NCI-H226 (cell line): ENCODE measurements around the gene PLEKHF1.
A peak's percentile ranks its signal among the peaks of the same experiment; 100 is the strongest.

Experiments
- DNase-seq: peaks from one replicate; pipeline ENCODE4 v3.0.0-alpha.2; 2015

PLEKHF1 gene

DNA sequence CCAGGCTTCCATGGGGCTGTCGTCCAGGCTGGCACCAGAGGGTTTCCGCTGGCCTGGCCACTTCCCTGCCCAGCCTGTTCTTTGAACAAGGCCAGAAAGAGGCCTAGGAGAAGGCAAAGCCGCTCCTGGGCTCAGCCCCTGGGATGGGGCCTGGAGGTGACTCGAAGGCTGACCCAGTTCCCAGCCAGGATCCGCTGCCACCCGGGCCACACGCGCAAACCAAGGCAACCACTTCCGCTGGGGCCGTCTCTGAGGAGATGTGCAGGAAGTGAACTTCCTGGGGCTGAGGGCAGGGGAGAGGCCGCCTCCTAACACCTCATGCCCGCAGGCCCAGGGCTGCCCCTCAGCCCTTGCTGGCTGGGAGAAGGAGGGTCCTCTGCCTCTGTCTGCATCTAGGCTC is 15.2 kb downstream of the PLEKHF1 start:
- DNase-seq, result no peak

DNA sequence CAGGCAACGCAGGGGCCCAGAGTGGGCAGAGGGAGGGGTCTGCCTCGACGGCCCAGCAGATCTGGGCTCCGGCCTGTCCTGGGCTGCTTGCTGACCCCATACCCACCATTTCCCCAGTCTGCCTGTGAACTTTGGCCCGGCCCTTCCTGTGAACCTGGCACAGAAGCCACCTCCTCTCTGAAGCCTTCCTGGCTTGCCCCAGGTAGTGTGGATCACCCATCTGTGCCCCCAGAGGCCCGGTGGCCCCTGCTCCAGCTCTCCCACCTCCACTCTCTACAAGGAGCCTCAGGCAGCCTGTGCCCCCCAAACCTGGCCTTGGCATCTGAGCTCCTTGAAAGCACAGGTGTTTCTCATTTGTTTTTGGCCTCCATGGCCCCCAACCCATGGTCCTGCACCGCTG is 15.7 kb downstream of the PLEKHF1 start:
- no peak for DNase-seq

DNA sequence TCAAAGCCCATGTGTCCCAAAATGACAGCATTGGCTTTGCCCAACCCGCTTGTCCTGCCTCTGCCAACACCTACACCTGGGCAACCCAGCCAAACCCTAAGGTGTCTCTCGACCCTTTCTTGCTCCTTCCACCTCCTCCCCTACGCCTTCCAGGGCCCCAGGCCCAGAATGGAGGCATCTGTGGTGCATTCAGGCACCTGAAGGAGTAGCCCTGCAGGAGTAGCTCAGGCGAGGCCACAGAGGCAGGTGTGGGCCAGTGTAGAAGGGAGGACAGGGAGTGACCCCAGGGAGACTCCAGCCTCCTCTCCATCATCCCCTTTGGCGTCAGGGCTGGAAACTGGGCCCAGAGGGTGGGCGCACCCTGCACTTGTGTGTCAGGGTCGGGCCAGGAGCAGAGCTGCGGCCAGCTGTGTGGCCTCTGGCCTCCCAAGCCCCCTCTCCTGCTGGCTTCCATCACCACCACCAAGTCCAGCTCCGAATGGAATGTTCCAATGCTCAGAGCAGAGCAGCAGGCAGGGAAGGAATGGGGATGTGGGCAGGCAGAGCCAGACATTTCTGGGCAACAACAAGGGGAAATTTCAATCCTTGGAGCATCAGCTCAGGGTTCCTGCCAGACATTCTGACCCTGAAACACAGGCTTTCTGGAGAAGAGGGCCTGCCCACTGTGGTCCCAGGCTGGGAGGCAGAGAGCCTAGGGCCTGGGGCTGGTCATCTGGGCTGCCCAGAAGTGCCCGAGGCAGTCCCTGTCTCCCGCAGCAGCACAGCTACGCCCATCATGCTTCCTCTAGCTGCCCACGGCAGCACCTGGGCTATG is 16.4 kb downstream of the PLEKHF1 start:
- no peak for DNase-seq

DNA sequence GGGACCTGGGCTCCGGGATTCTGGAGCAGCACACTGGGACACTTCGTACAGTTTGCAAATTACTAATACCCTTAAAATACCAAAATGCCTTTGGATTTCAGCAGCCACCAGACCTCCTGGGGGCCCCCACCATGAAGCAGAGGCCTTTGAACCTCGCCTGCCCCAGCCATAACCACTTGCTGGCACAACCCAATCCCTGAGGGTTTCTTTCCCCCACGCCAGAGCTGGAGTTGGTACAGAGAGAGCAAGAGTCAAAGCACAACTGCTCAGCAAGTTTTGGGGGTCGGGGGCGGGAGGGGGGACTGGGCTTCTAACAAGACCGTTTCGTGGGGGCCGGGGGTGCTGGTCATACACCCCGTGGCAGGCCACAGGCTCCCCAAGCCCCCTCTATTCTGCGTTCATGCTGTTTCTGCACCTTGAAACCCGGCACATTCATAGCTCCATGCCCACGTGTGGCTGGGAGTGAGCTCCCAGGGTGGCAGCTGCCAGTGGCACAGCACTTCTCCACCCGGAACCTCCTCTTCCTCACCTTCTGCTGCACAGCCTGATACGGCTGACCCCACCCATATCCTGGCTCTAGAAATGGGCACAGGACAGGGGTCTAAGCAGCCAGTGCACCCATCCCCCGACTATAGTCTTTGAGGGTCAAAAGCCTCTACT is 17.1 kb downstream of the PLEKHF1 start:
- no peak for DNase-seq

DNA sequence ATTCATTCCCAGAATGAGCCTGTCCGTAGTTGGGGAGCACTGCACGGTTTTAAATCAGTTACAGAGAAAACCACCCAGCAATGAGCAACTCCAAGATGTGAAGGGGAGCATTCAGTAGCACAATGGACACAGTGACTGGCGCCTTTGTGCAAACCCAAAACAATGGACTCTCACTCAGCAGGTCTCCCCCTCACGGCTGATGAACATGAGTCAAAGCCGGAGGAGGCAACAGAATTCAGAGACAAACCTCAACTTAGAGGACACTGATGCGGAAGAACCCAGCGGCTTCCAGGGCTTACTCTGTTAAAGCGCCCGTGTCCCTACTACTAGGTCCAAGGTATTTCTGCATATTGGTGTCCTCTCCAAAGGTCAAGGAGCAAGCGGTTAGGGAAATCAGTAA is 17.7 kb downstream of the PLEKHF1 start:
- peak; percentile 40 for DNase-seq

DNA sequence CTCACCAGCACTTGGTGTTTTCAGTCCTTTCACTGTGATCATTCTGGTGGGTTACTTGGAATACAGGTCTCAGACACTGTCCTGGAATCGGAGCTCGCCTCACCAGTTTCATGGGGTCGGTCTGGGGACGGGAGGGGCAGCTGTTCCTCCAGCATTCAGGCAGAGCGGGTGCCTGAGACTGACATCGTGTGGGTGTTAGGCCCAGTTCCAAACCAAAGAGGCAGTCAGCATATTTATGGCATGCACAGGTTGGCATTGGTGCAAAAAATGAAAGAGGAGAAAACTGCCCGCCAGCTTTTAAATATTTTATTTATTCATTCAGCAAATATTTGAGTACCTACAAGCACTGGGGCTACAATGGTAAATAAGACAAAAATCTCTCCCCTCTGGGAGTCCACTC is 20.1 kb downstream of the PLEKHF1 start:
- no peak for DNase-seq

DNA sequence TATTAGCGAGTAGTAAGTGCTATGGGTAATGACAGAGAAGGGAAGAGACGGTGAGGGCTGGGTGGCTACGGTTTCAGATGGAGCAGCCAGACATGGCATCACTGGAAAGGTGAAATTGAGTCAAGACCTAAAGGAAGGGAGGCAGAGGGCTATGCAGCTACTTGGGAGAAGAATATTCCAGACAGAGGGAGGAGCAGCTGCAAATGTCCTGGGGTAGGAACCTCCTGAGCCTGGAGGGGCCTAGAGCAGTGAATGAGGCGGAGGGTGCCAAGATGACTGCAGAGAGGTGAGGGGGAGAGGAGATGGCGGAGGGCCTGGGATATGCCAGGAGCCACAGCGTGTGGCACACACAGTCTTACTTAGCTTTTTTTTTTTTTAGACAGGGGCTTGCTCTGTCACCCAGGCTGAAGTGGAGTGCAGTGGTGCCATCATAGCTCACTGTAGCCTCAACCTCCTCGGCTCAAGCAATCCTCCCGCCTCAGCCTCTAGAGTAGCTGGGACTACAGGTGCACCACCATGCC is 21.1 kb downstream of the PLEKHF1 start:
- no peak for DNase-seq

DNA sequence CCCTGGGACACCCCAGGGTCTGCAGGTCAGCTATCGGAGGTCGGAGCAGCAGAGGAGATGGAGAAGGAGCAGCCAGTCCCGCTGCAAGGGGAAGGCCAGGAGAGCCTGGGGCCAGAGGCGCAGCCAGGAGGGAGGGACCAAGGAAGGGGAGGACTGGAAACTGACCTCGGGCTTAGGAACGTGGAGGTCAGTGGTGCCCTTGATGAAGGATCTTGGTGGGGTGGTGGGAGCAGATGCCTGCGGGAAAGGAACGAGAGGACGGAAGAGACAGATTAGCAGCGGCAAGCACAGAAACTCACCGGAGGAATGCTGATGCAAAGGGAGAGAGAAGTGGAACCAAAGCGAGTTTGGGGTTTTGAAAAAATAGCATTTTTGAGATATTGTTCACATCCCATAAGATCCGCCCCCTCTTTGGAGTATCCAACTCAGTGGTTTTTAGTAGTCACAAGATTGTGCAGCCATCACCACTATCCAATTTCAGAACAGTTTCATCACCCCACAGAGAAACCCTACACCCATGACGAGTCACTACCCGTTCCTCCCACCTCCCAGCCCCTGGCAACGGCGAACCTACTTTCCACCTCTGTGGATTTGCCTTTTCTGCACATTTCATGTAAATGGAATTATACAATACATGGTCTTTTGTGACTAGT is 22.1 kb downstream of the PLEKHF1 start:
- peak; percentile 94 for DNase-seq

DNA sequence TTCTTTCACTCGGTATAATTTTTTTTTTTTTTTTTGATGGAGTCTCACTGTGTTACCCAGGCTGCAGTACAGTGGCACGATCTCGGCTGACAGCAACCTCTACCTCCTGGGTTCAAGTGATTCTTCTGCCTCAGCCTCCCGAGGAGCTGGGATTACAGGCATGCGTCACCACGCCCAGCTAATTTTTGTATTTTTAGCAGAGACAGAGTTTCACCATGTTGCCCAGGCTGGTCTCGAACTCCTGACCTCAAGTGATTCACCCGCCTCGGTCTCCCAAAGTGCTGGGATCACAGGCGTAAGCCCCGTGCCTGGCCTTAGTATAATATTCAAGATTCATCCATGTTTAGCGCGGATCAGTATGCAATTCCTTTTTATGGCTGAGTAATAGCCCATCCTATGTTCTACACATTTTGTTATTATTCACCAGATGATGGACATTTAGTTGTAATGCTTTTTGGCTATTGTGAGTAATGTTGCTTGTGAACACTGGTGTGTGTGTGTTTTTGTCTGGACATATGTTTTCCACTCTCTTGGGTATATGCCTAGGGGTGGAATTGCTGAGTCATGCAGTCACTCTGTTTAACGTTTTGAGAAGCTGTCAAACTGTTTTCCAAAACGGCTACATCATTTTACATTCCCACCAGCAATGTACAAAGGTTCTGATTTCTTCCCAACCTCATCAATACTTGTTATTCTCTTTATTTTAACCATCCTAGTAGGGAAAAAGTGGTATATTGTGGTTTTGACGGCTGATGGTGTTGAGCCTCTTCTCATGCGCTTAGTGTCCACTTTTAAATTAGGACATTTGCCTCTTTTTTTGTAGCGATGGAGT is 22.9 kb downstream of the PLEKHF1 start:
- no peak for DNase-seq

DNA sequence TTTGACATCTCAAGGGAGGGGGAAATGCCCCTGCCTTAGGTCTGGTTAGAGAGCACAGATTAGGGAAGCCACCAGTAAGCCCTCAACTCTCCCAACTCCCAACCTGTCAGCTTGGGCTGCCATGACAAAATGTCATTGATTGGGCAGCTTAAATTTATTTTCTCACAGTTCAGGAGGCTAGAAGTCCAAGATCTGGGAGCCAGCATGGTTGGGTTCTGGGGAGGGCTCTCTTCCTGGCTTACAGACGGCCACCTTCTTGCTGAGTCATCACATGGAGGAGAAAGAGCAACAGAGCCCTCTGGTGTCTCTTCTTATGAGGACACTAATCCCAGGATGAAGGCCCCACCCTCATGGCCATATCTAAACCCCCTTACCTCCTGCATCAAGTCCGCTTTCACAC is 25.6 kb downstream of the PLEKHF1 start:
- DNase-seq, result no peak

DNA sequence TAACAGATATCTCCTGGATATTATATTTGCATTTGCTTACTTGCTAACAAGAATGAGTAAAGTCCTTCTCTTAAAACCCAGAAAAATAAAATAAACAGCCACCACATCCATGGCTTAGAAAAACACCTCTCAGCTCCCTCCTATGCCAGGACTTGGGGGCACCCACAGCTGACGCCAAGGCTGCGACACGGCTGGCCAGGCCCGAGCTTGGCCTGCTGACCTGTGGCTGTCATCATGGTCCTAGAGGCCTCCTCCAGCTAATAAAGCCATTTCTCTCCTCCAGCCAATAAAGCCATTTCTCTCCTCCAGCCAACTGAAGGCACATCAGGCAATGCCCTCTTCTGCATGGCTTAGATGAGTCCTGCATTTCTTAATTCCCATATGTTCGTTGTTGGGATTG is 28.9 kb downstream of the PLEKHF1 start:
- DNase-seq, result no peak

DNA sequence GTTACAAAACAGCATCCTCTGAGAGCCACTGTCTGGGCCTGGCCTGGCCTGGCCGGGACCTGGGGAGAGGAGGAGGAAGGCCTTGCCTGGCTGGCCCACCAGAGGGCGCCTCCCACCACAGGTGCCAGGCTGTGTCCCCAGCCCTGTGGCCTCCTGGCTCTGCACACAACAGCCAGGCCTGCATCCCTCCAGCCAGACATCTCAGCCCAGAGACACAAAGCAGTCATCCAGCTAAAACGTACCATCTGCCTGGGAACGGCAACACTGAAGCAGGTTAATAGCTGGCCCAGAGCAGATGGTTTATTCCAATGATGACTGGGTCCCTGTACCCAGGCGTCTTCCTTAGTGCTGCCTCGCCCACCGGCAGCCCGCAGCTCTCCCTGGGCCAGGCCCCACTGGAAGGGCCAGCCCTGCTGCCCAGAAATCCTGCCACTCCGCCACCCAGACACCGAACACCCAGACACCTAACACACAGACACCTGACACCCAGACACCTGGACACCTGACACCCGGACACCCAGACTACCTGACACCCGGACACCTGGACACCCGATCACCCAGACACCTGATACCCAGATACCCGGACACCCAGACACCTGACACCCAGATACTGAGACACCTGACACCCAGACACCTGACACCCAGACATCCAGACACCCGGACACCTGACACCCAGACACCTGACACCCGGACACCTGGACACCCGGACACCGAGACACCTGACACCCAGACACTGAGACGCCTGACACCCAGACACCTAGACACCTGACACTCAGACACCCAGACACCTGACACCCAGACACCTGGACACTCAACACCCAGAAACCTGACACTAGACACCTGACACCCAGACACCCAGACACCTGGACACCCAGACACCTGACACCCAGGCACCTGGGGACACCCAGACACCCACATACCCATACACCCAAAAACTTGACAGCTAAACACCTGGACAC is 29.7 kb downstream of the PLEKHF1 start:
- DNase-seq, result peak; percentile 29

DNA sequence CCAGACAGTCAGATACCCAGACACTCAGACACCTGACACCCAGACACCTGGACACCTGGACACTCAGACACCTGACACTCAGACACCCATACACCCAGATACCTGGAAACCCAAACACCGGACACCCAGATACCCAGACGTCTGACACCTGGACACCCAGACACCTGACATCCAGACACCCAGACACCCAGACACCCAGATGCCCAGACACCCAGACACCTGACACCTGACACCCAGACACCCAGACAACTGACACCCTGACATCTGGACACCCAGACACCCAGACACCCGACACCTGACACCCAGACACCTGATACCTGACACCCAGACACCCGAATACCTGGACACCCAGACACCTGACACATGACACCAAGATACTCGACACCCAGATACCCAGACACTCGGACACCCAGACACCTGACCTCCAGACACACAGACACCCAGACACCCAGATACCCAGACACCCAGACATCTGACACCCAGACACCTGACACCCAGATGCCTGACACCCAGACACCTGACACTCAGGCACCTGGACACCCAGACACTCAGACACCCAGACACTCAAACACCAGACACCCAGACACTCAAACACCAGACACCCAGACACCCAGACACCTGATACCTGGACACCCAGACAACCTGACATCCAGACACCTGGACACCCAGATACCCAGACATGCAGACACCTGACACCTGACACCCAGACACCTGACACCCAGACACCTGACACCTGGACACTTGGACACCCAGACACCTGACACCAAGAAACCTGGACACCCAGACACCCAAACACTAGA is 30.7 kb downstream of the PLEKHF1 start:
- no peak for DNase-seq

DNA sequence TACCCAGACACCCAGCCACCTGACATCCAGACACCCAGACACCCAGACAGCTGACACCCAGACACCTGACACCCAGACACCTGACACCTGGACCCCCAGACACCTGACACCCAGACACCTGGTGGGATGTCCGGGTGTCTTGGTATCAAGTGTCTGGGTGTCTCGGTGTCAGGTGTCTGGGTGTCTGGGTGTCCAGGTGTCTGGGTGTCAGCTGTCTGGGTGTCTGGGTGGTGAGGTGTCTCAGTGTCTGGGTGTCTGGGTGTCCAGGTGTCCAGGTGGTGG is 31.2 kb downstream of the PLEKHF1 start:
- no peak for DNase-seq

DNA sequence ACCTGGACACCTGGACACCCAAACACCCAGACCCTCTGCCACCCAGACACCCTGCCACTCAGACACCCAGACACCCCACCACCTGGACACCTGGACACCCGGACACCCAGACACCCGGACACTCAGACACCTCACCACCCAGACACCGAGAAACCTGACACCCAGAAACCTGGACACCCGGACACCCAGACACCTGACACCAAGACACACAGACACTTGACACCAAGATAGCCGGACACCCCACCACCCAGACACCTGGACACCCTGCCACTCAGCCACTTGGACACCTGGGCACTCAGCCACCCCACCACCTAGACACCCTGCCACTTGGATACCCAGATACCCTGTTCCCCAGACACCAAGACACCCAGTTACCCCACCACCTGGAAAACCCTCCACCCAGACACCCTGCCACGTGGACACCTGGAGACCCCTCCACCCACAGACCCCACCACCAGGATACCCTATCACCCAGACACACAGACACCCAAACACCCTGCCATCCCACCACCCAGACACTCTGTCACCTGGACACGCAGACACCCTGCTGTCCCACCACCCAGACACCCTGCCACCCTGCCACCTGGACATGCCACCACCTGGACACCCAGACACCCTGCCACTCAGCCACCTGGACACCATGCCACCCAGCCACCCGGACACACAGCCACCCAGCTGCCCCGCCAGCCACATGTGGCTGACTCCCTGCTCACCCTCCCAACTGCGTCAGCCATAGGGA is 32.4 kb downstream of the PLEKHF1 start:
- no peak for DNase-seq

DNA sequence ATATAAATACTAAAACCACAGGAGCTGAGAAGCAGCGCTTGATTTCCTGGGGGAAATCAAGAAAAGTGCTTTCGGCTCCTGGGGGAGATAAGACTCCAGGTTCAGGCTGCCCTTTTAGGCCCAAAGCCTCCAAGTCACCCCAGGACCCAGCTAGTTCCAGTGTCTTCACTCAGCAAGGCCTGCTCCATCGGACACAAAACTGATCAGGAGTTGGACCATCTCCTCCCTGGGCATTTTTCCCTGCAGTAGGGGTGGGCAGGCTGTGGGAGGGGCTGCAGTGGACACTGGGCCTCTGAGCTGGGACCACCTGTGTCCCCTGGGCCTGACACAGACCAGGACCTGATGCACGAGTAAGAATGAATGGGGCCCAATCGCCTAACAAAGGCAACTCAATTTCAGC is 34.6 kb downstream of the PLEKHF1 start:
- DNase-seq, result no peak

DNA sequence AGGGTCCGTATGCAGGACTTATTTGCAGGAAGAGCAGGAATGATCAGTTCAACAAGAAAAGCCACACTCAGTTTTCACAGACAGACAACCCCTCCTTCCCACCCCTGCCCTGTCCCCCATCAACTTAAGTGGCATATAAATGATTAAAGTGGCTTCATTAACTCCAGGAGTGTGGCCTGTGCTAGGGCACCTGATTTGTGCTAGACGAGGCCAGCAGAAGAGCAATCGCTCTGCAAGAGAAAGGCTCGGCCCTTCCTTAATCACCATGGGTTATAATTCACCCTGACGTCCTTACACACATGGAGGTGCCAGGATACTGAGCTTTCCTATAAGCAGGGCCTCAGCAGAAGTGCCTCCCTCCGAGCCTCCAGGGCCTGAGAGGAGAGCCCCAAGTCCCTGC is 35.2 kb downstream of the PLEKHF1 start:
- DNase-seq, result no peak

DNA sequence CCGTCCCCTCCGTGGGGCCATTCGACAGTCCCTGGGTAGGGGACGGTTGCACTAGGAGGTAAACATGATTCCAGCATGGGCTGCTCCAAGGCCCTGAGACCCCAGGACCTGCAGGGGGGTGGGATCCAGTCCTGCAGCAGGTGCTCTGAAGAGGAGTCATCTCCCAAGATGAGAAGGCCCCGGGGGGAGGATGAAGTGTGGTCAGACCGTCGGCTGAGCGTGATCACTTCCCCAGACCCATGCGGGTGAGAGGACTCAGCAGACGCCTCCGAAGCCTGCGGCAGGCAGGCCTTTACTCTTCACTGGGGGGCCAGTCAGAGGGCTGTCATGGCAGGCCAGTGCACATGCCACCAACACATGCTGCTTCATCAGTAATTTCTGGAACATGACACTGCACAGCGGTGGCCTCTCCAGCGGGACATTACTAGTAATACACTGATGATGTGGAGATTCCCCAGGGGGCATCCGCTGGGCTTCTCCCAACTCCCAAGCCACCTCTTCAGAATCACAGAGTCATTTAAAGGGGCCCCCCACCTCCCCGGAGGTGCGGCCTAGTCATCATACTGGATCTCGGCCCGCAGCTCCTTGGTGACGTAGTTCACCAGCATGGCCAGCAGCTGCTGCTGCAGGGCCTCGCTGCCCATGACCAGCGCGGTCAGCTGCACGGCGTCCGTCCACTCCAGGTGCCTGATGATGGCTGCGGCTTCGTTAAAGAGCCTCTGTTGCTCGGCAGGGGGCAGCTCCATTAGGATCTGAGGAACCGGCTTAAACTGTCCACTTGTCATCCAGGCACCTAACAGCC is 37.1 kb downstream of the PLEKHF1 start:
- DNase-seq, result no peak

DNA sequence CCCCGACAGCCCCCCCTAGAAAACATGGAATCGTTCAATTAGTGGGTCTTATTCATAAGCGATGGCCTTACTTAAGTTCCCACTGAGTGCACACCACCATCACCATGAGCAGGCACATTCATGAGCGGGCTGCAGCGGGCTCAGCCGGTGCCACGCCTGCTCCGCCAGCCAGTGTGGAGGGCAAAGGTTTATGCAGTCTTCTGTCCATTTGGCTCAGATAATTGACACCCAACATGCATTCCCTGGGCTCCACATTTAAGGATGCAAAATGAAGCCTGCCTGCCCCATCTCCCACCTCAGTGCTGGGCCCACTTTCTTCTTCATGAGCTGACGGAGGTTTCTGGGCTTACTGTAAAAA is 37.7 kb downstream of the PLEKHF1 start:
- DNase-seq, result no peak
